Panc1 (cell line): ENCODE measurements around the gene KLHDC3. TPM values are rescaled to one million over a fixed set of nuclear protein-coding genes. Genes with fewer than 3 reads are reported as not detected.

Experiments used
- ATAC-seq: fragments of 200-7000 bp; cut with Tn5 transposase; 2 replicates; pipeline ENCODE4 v1.9.1; 2020; ENCODE audit warnings: mild to moderate bottlenecking, moderate library complexity
- BruUV-seq: library from RNA; stranded (reverse); fragments of 400-500 nt; replicated peaks from 2 replicates; lab custom pipeline; 2021; lab: Mats Ljungman, UMichigan
- CTCF ChIA-PET: fragments of 300-600 bp; sonication (Branson Sonifier 250); formaldehyde crosslinking; loops from one replicate; lab custom pipeline; 2022; ENCODE audit warnings: antibody characterized with exemption; lab: Charles Lee
- POLR2A ChIA-PET: fragments of 300-600 bp; sonication (Branson Sonifier 250); formaldehyde crosslinking; loops from one replicate; lab custom pipeline; 2022; ENCODE audit warnings: antibody characterized with exemption; lab: Charles Lee
- DNase-seq: peaks from one replicate; pipeline ENCODE4 v3.0.0-alpha.2; 2010; ENCODE audit warnings: low read depth, low spot score
- H3K27ac ChIP-seq: 2 replicates; pipeline ENCODE4 v1.5.1; 2011; ENCODE audit warnings: mild to moderate bottlenecking, low read length, inconsistent platforms
- H3K27me3 ChIP-seq: fragments of 200-500 bp; sonication (Bioruptor generic); 2 replicates; pipeline ENCODE4 v1.6.0; 2014; ENCODE audit warnings: low read length, inconsistent platforms; ENCODE audit not compliant: control insufficient read depth, insufficient read depth
- H3K36me3 ChIP-seq: fragments of 200-500 bp; sonication (Bioruptor generic); 2 replicates; pipeline ENCODE4 v1.5.1; 2014; ENCODE audit warnings: inconsistent platforms, mild to moderate bottlenecking, low read length, moderate library complexity; ENCODE audit not compliant: control insufficient read depth, insufficient read depth
- H3K4me1 ChIP-seq: 2 replicates; pipeline ENCODE4 v1.5.1; 2011; ENCODE audit warnings: inconsistent platforms, mild to moderate bottlenecking, low read length, moderate library complexity; ENCODE audit not compliant: control insufficient read depth, insufficient read depth
- H3K4me3 ChIP-seq, 2 experiments: 2 replicates each; pipeline ENCODE4 v1.5.1; 2011 to 2012; ENCODE audit warnings: low read depth in 2 of 2, low read length in 2 of 2, mild to moderate bottlenecking in 2 of 2, inconsistent platforms in 1 of 2, moderate library complexity in 1 of 2
- H3K9me3 ChIP-seq: fragments of 200-500 bp; sonication (Bioruptor generic); 2 replicates; pipeline ENCODE4 v1.5.1; 2014; ENCODE audit warnings: low read depth, mild to moderate bottlenecking, inconsistent platforms, low read length, moderate library complexity; ENCODE audit not compliant: control insufficient read depth, insufficient read depth
- POLR2AphosphoS5 ChIP-seq: IDR thresholded peaks from 2 replicates; pipeline ENCODE4 v1.6.1; 2012; ENCODE audit warnings: mild to moderate bottlenecking, low read depth, low read length, moderate library complexity
- SIN3A ChIP-seq: IDR thresholded peaks from 2 replicates; pipeline ENCODE4 v1.6.1; 2012; ENCODE audit warnings: low read depth, mild to moderate bottlenecking, low read length, moderate library complexity, borderline replicate concordance; ENCODE audit not compliant: insufficient read depth
- TCF7L2 ChIP-seq: IDR thresholded peaks from 2 replicates; pipeline ENCODE4 v1.6.1; 2011; ENCODE audit warnings: mild to moderate bottlenecking, low read depth, low read length, inconsistent platforms
- in situ Hi-C: cut with HindIII; loops from 2 replicates; pipeline ENCODE4 v1.10.0; 2016; ENCODE audit warnings: low sequenced_read_pairs, low pct_unique_long_range_greater_than_20kb
- intact Hi-C: fragments of 100-400 bp; cut with micrococcal nuclease; formaldehyde crosslinking; loops from one replicate; pipeline ENCODE4 v1.10.0; 2022; ENCODE audit not compliant: unreplicated experiment
- total RNA-seq: library from RNA; stranded (reverse); gene quantifications from one replicate; pipeline ENCODE4 v1.2.1, GENCODE V29; 2021; ENCODE audit not compliant: unreplicated experiment
- TF ChIP-seq, protein P1 (sequence below): fragments of 450-650 bp; IDR thresholded peaks from 2 replicates; pipeline ENCODE4 v1.5.1; 2017; ENCODE audit warnings: mild to moderate bottlenecking
- TF ChIP-seq, protein P2 (sequence below), 2 experiments: IDR thresholded peaks; 2 replicates each; pipeline ENCODE4 v1.6.1; 2011 to 2012; ENCODE audit warnings: low read depth in 2 of 2, control low read depth in 1 of 2, low read length in 1 of 2, mild to moderate bottlenecking in 1 of 2, moderate library complexity in 1 of 2; ENCODE audit not compliant: insufficient read depth in 1 of 2

KLHDC3 gene
- total RNA-seq, 1 experiment from 2014 or later: 60.9 TPM

DNA sequence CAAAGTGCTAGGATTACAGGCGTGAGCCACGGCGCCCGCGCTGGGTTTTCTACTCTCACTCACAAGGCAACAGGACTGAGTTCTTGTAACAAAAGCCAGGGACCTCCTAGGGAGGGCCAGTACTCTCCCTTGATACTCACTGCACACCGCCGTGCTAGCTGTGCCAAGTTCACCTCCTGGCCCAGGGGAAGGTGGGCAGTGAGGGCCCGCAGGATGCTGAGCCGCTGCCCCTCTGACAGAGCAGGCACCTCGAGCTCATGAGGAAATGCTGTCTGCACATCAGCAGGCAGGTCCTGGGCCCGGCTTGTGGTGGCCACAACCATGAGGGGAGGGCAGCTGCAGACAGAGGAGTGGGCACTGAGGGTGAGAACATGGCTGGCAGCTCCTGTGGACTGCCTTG lies 46.8 kb upstream of the KLHDC3 start:
- BruUV-seq: no TSS peak
- POLR2A ChIA-PET: no interaction called here
- intact Hi-C loops (loop anchor here (10.0 kb wide), 1 partner anchor 62 kb away; no protein-coding TSS in a partner anchor), in situ Hi-C loops (no loop called here)
- H3K4me3 ChIP-seq: no peak overlapping the region
- H3K4me1 ChIP-seq: peaks cover 6% of the 10 kb centered on the region
- peaks cover 6% of the 10 kb centered on the region; the same call in 1 of the 2 replicates for H3K36me3 ChIP-seq
- DNase-seq (no peak), ATAC-seq (no peak)
- no peaks in the 10 kb centered on the region for H3K9me3 ChIP-seq
- H3K27me3 ChIP-seq: no peaks in the 10 kb centered on the region
- no peak overlapping the region for H3K27ac ChIP-seq
- TF ChIP-seq TCF7L2 (no peak), SIN3A (no peak), POLR2AphosphoS5 (no peak)
- TF ChIP-seq, protein P1, sequence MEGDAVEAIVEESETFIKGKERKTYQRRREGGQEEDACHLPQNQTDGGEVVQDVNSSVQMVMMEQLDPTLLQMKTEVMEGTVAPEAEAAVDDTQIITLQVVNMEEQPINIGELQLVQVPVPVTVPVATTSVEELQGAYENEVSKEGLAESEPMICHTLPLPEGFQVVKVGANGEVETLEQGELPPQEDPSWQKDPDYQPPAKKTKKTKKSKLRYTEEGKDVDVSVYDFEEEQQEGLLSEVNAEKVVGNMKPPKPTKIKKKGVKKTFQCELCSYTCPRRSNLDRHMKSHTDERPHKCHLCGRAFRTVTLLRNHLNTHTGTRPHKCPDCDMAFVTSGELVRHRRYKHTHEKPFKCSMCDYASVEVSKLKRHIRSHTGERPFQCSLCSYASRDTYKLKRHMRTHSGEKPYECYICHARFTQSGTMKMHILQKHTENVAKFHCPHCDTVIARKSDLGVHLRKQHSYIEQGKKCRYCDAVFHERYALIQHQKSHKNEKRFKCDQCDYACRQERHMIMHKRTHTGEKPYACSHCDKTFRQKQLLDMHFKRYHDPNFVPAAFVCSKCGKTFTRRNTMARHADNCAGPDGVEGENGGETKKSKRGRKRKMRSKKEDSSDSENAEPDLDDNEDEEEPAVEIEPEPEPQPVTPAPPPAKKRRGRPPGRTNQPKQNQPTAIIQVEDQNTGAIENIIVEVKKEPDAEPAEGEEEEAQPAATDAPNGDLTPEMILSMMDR: no peak
- TF ChIP-seq, protein P2, sequence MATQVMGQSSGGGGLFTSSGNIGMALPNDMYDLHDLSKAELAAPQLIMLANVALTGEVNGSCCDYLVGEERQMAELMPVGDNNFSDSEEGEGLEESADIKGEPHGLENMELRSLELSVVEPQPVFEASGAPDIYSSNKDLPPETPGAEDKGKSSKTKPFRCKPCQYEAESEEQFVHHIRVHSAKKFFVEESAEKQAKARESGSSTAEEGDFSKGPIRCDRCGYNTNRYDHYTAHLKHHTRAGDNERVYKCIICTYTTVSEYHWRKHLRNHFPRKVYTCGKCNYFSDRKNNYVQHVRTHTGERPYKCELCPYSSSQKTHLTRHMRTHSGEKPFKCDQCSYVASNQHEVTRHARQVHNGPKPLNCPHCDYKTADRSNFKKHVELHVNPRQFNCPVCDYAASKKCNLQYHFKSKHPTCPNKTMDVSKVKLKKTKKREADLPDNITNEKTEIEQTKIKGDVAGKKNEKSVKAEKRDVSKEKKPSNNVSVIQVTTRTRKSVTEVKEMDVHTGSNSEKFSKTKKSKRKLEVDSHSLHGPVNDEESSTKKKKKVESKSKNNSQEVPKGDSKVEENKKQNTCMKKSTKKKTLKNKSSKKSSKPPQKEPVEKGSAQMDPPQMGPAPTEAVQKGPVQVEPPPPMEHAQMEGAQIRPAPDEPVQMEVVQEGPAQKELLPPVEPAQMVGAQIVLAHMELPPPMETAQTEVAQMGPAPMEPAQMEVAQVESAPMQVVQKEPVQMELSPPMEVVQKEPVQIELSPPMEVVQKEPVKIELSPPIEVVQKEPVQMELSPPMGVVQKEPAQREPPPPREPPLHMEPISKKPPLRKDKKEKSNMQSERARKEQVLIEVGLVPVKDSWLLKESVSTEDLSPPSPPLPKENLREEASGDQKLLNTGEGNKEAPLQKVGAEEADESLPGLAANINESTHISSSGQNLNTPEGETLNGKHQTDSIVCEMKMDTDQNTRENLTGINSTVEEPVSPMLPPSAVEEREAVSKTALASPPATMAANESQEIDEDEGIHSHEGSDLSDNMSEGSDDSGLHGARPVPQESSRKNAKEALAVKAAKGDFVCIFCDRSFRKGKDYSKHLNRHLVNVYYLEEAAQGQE (IDR thresholded peaks at IDR 0.05; ENCODE audit: insufficient read depth in 1 of 2, low read depth in 2 of 2, low read length in 1 of 2): no peak
- CTCF ChIA-PET: no interaction called here

- Histone ChIP-seq H3K27me3 (no peaks in the 10 kb centered on the region), H3K27ac (no peak overlapping the region), H3K4me3 (no peak overlapping the region), H3K9me3 (no peaks in the 10 kb centered on the region), H3K36me3 (peaks cover 6% of the 10 kb centered on the region; the same call in 1 of the 2 replicates), H3K4me1 (peaks cover 6% of the 10 kb centered on the region)
- CTCF ChIA-PET: no interaction called here
- intact Hi-C loops (loop anchor here (10.0 kb wide), 1 partner anchor 63 kb away; no protein-coding TSS in a partner anchor), in situ Hi-C loops (no loop called here)
- DNase-seq (no peak), ATAC-seq (no peak)
- no TSS peak for BruUV-seq
- TF ChIP-seq SIN3A: no peak
- TF ChIP-seq POLR2AphosphoS5: no peak
- TF ChIP-seq, protein P1: no peak
- no peak for TF ChIP-seq TCF7L2
- TF ChIP-seq, protein P2 (IDR thresholded peaks at IDR 0.05; ENCODE audit: insufficient read depth in 1 of 2, low read depth in 2 of 2, low read length in 1 of 2): no peak
- POLR2A ChIA-PET: no interaction called here
Measured at GRCh38 chr6:42968126-42968701, 45.8 kb upstream of the KLHDC3 start.
